Smooth muscle cell of the brain vasculature (primary cell): ENCODE measurements around the gene SLC12A3.
"Not testable (repeated sequence)": the region's sequence is repeated elsewhere in the genome, so short reads cannot be mapped to it uniquely, and the experiment has no call there.

Experiments used
- DNase-seq: peaks from one replicate; pipeline ENCODE4 v3.0.0-alpha.2; 2012; ENCODE audit warnings: low read depth, low spot score

The SLC12A3 gene

GRCh38 chr16:56868766-56869165, 3.8 kb downstream of the SLC12A3 start:
- DNase-seq, result not testable (repeated sequence)

- DNase-seq, result no peak
Observed at GRCh38 chr16:56869513-56870275, 4.7 kb downstream of the SLC12A3 start.

GRCh38 chr16:56870276-56870888, 5.4 kb downstream of the SLC12A3 start:
- no peak for DNase-seq

GRCh38 chr16:56871172-56871593, 6.2 kb downstream of the SLC12A3 start:
- DNase-seq, result no peak

DNA sequence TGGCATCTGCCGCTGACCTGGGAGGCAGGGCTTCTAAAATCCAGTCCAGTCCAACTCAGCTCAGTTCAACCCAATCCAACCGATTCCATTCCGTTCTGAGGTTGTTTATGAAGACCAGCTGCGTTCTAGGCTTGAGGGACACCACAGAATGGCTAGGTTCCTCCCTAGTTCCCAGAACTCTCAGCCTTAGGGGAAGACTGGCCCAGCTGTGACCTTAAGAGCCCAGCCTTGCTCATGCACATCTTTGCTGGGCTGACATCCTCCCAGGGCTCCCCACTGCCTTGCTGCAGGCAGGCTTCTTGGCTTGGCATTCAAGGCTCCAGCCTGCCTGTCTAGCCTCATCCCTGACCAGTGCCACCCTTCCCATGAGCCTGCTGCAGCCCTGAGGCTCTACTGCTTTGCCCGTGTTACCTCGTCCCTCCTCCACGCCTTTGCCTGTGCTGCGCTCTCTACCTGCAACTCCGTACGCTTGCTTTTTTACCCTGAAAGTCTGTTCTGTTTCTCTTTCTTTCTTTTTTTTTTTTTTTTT, 7.9 kb downstream of the SLC12A3 start:
- DNase-seq, result no peak

DNA sequence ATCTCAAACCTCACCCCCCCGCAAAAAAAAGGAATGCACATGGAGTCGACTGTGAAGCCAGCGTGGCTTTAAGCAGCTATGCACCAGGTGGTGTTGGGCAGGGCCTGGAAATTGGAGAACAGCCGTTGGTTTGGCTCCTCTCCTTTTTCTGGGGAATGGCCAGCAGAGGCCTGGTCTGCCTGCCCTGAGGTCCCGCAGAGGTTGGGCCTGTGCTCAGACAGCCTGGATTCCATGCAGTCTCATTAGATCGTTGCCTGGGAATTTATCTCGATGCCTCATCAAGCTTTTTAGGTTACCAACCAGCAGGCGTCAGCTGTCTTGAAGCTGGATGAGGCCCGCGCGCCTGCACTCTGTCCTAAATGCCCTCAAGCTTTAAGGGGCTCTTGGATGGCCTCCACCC, 9.8 kb downstream of the SLC12A3 start:
- DNase-seq, result no peak

GRCh38 chr16:56876048-56876447, 11.0 kb downstream of the SLC12A3 start:
- no peak for DNase-seq

- DNase-seq, result no peak
Observed at GRCh38 chr16:56877486-56878182, 12.6 kb downstream of the SLC12A3 start.

- DNase-seq, result no peak
Observed at GRCh38 chr16:56878282-56878854, 13.4 kb downstream of the SLC12A3 start.

DNA sequence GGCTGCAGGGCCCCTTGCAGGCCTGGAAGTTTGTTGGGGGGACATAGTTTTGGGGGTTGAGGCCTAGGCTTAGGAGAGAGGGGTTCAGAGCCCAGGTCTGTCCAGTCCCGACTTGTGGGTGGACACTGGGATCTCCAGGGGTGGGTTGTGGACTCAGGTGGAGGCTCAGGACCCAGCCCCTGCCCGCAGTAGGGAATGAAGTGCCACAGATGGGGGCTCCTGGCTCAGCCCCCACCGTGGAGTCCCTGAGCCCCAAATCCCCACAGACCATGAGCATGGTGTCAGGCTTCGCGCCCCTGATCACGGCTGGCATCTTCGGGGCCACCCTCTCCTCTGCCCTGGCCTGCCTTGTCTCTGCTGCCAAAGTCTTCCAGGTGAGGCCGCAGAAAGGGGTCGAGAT, 14.3 kb downstream of the SLC12A3 start:
- no peak for DNase-seq

DNA sequence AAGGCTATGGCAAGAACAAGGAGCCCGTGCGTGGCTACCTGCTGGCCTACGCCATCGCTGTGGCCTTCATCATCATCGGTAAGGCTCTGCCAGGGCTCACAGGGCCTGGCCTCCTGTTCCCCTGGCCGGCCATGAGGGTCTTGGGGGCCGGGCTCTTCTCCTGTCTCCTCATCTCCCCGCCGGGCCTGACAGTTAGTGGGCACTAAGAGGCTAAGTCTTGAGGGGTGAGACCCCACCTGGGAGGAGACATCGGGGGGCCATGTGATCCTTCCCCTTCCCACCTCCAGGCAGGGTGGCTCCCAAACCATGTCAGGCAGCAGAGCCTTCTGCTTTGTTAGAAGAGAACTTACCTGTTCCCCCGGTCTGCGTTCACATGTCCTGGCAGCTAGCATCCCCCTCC, 15.2 kb downstream of the SLC12A3 start:
- DNase-seq, result no peak

GRCh38 chr16:56880685-56881084, 15.7 kb downstream of the SLC12A3 start:
- no peak for DNase-seq

DNA sequence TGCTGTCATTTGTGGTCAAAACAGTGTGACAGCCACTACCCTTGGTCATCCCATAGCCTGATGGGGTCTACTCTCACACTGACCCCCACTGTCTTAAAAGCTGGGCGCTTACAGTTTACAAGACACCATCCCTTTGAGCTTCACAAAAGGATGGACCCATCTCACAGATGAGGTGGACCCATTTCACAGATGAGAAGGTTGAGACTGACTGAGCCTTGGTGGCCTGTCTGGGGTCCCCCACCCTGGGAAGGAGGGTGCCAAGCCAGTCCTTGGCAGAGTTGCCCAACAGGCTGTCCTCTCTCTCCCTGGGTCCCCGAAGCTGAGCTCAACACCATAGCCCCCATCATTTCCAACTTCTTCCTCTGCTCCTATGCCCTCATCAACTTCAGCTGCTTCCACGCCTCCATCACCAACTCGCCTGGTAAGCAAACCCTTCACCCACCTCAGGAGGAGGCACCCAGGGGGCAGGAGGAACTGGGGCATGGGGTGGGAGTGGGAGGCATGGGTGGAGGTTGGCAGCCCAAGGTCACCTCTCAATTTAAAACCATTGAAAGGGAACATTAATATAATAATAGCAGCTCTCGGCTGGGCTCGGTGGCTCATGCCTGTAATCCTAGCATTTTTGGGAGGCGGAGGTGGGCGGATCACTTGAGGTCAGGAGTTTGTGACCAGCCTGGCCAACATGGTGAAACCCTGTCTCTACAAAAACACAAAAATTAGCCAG, 17.2 kb downstream of the SLC12A3 start:
- DNase-seq, result no peak

DNA sequence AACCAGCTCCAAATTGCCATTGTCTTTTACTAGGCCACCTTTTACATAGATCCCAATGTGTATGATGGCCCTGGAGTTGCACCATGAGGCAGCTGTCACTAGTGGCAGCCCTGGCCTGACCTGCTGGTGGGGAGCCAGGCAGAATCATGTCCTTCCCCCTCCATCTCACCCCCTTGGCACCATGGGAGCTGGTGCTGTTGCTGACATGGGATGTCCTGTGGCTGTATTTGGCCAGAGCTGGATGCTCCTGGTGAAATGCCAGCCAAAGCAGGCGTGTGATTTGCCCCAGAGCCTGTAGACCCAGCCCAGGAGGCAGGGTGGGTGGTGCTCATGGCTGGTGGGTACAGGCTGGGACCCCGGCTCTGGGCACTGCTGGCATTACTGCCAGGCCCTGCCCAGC, 18.6 kb downstream of the SLC12A3 start:
- no peak for DNase-seq

- no peak for DNase-seq
Observed at GRCh38 chr16:56884026-56884582, 19.1 kb downstream of the SLC12A3 start.

- not testable (repeated sequence) for DNase-seq
Observed at GRCh38 chr16:56884929-56885328, 19.9 kb downstream of the SLC12A3 start.

GRCh38 chr16:56885446-56886162, 20.6 kb downstream of the SLC12A3 start:
- no peak for DNase-seq

GRCh38 chr16:56886296-56886695, 21.3 kb downstream of the SLC12A3 start:
- DNase-seq, result no peak

DNA sequence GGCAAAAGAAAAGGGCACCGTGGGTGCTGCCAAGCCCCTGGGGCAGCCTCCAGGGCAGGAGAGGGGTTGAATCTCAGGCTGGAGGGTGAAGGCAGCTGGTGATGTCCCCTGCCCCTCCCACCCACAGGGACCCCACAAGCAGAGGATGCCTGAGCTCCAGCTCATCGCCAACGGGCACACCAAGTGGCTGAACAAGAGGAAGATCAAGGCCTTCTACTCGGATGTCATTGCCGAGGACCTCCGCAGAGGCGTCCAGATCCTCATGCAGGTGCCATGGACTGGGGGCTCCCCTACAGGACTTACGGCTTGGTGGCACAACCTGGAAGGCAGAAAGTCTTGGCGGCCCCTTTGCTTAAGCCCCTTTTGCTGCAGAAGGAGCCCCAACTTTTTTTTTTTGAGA, 21.8 kb downstream of the SLC12A3 start:
- no peak for DNase-seq

GRCh38 chr16:56888806-56889205, 23.8 kb downstream of the SLC12A3 start:
- DNase-seq, result no peak
